GM21360 (cell line): Measurements from ENCODE around the gene ITPR2.
"Not testable (repeated sequence)": the region's sequence is repeated elsewhere in the genome, so short reads cannot be mapped to it uniquely, and the experiment has no call there.

Experiments
- ATAC-seq: cut with Tn5 transposase; IDR thresholded peaks from one replicate; pipeline ENCODE4 v1.9.1; 2021; ENCODE audit warnings: mild to moderate bottlenecking, moderate library complexity; ENCODE audit not compliant: unreplicated experiment

The ITPR2 gene

GRCh38 chr12:26851031-26851809, 18.2 kb upstream of the ITPR2 start:
- no peak for ATAC-seq

GRCh38 chr12:26848156-26848825, 15.3 kb upstream of the ITPR2 start:
- ATAC-seq: no peak

GRCh38 chr12:26847431-26847830, 14.4 kb upstream of the ITPR2 start:
- ATAC-seq: no peak

GRCh38 chr12:26846416-26846815, 13.4 kb upstream of the ITPR2 start:
- no peak for ATAC-seq

GRCh38 chr12:26845984-26846383, 13.0 kb upstream of the ITPR2 start:
- ATAC-seq: no peak

GRCh38 chr12:26845057-26845666, 12.2 kb upstream of the ITPR2 start:
- no peak for ATAC-seq

GRCh38 chr12:26843311-26843710, 10.3 kb upstream of the ITPR2 start:
- no peak for ATAC-seq

GRCh38 chr12:26841085-26841484, 8.1 kb upstream of the ITPR2 start:
- no peak for ATAC-seq

- no peak for ATAC-seq
Measured at GRCh38 chr12:26839512-26839911, 6.5 kb upstream of the ITPR2 start.

GRCh38 chr12:26838888-26839416, 6.0 kb upstream of the ITPR2 start:
- no peak for ATAC-seq

GRCh38 chr12:26836201-26836600, 3.2 kb upstream of the ITPR2 start:
- ATAC-seq: no peak

- ATAC-seq: not testable (repeated sequence)
Measured at GRCh38 chr12:26834503-26835060, 1.6 kb upstream of the ITPR2 start.

- no peak for ATAC-seq
Measured at GRCh38 chr12:26833743-26834490, 923 bp upstream of the ITPR2 start.

- peak; percentile 51 for ATAC-seq
Measured at GRCh38 chr12:26831951-26832821, 808 bp downstream of the ITPR2 start.

- no peak for ATAC-seq
Measured at GRCh38 chr12:26830783-26831551, 2.0 kb downstream of the ITPR2 start.

GRCh38 chr12:26830363-26830762, 2.6 kb downstream of the ITPR2 start:
- no peak for ATAC-seq

GRCh38 chr12:26828280-26829073, 4.5 kb downstream of the ITPR2 start:
- no peak for ATAC-seq

GRCh38 chr12:26826437-26826836, 6.6 kb downstream of the ITPR2 start:
- no peak for ATAC-seq
